ENCODE results near the gene TSC1. TPM values are rescaled to one million over a fixed set of nuclear protein-coding genes. Genes with fewer than 3 reads are reported as not detected.

The TSC1 gene
- total RNA-seq, 1 experiment from 2014 or later: 40.9 TPM

GRCh38 chr9:132961002-132961401, 16.6 kb upstream of the TSC1 start:
- CTCF ChIA-PET: no interaction called here
- intact Hi-C loops (cut with micrococcal nuclease; ENCODE audit: unreplicated experiment): no loop called here

GRCh38 chr9:132957805-132958204, 13.4 kb upstream of the TSC1 start:
- H3K9me3 ChIP-seq (ENCODE audit: low read depth, low read length, poor library complexity, severe bottlenecking): peaks cover 4% of the 10 kb centered on the region
- no peak for DNase-seq (ENCODE audit: low spot score)
- CTCF ChIA-PET: no interaction called here

More at GRCh38 chr9:132961002-132961401, 16.6 kb upstream of the TSC1 start:
- DNase-seq (ENCODE audit: low spot score): no peak
- no peaks in the 10 kb centered on the region for H3K4me1 ChIP-seq (ENCODE audit: insufficient read depth, low read length, poor library complexity, severe bottlenecking)
- no TSS peak for BruUV-seq (replicated peaks)
- no peak overlapping the region for H3K27ac ChIP-seq (ENCODE audit: low read depth, low read length, poor library complexity, severe bottlenecking)
- no peaks in the 10 kb centered on the region for H3K36me3 ChIP-seq (ENCODE audit: insufficient read depth, low read length, poor library complexity, severe bottlenecking)
- TF ChIP-seq CTCF (conservative IDR thresholded peaks at IDR 0.05; ENCODE audit: low read depth, low read length) (no peak), EZH2 (IDR thresholded peaks at IDR 0.05; ENCODE audit: borderline replicate concordance, low read depth, low read length, poor library complexity, severe bottlenecking) (no peak)
- no peaks in the 10 kb centered on the region for H3K9me3 ChIP-seq (ENCODE audit: low read depth, low read length, poor library complexity, severe bottlenecking)
- no peak overlapping the region for H3K4me3 ChIP-seq (ENCODE audit: low read depth, low read length, poor library complexity, severe bottlenecking)
- H3K27me3 ChIP-seq (replicated peaks; ENCODE audit: insufficient read depth, low read depth, low read length, poor library complexity): peaks cover 14% of the 10 kb centered on the region
- POLR2A ChIA-PET (ENCODE audit: low non-redundant PET): no interaction called here

GRCh38 chr9:132955768-132956167, 11.4 kb upstream of the TSC1 start:
- no peak for TF ChIP-seq CTCF (conservative IDR thresholded peaks at IDR 0.05; ENCODE audit: low read depth, low read length)
- TF ChIP-seq EZH2 (IDR thresholded peaks at IDR 0.05; ENCODE audit: borderline replicate concordance, low read depth, low read length, poor library complexity, severe bottlenecking): no peak
- H3K27ac ChIP-seq (ENCODE audit: low read depth, low read length, poor library complexity, severe bottlenecking): no peak overlapping the region
- H3K4me1 ChIP-seq (ENCODE audit: insufficient read depth, low read length, poor library complexity, severe bottlenecking): no peaks in the 10 kb centered on the region
- H3K36me3 ChIP-seq (ENCODE audit: insufficient read depth, low read length, poor library complexity, severe bottlenecking): no peaks in the 10 kb centered on the region
- BruUV-seq (replicated peaks): no TSS peak
- no peaks in the 10 kb centered on the region for H3K27me3 ChIP-seq (replicated peaks; ENCODE audit: insufficient read depth, low read depth, low read length, poor library complexity)
- intact Hi-C loops (cut with micrococcal nuclease; ENCODE audit: unreplicated experiment): no loop called here
- ChIA-PET CTCF (no interaction called here), POLR2A (ENCODE audit: low non-redundant PET) (no interaction called here)
- DNase-seq (ENCODE audit: low spot score): no peak
- peaks cover 4% of the 10 kb centered on the region for H3K9me3 ChIP-seq (ENCODE audit: low read depth, low read length, poor library complexity, severe bottlenecking)
- no peak overlapping the region for H3K4me3 ChIP-seq (ENCODE audit: low read depth, low read length, poor library complexity, severe bottlenecking)

More at GRCh38 chr9:132957805-132958204, 13.4 kb upstream of the TSC1 start:
- H3K36me3 ChIP-seq (ENCODE audit: insufficient read depth, low read length, poor library complexity, severe bottlenecking): no peaks in the 10 kb centered on the region
- BruUV-seq (replicated peaks): no TSS peak
- H3K4me3 ChIP-seq (ENCODE audit: low read depth, low read length, poor library complexity, severe bottlenecking): no peak overlapping the region
- intact Hi-C loops (cut with micrococcal nuclease; ENCODE audit: unreplicated experiment): no loop called here
- no peaks in the 10 kb centered on the region for H3K27me3 ChIP-seq (replicated peaks; ENCODE audit: insufficient read depth, low read depth, low read length, poor library complexity)
- no peaks in the 10 kb centered on the region for H3K4me1 ChIP-seq (ENCODE audit: insufficient read depth, low read length, poor library complexity, severe bottlenecking)
- no peak overlapping the region for H3K27ac ChIP-seq (ENCODE audit: low read depth, low read length, poor library complexity, severe bottlenecking)
- TF ChIP-seq CTCF (conservative IDR thresholded peaks at IDR 0.05; ENCODE audit: low read depth, low read length) (no peak), EZH2 (IDR thresholded peaks at IDR 0.05; ENCODE audit: borderline replicate concordance, low read depth, low read length, poor library complexity, severe bottlenecking) (no peak)
- POLR2A ChIA-PET (ENCODE audit: low non-redundant PET): no interaction called here

All from A673 (cell line).